ENCODE measurements around the gene AGA. TPM values are rescaled to one million over a fixed set of nuclear protein-coding genes. Genes with fewer than 3 reads are reported as not detected.
A peak's percentile ranks its signal among the peaks of the same experiment; 100 is the strongest.

The AGA gene
- 1 to 10 TPM; 4.2 to 9.6 (median 6.5) TPM for polyA plus RNA-seq (ENCODE audit: insufficient read length in 10 of 10)
- long read RNA-seq, donor 1, partial matches to known transcripts: 0 of 2 reads
- long read RNA-seq, donor 1, other reads (novel, unspliced or antisense): 0 of 2 reads
- long read RNA-seq, donor 2, partial matches to known transcripts: 0 of 1 reads
- long read RNA-seq, donor 2, other reads (novel, unspliced or antisense): 0 of 1 reads
- long read RNA-seq, donor 3: 0 reads
- long read RNA-seq, donor 4: 0 reads
- long read RNA-seq, donor 5, partial matches to known transcripts: 0 of 2 reads
- long read RNA-seq, donor 5, other reads (novel, unspliced or antisense): 0 of 2 reads
- long read RNA-seq, donor 6, partial matches to known transcripts: 0 of 1 reads
- long read RNA-seq, donor 6, other reads (novel, unspliced or antisense): 0 of 1 reads
- long read RNA-seq, donor 7, partial matches to known transcripts: 0 of 2 reads
- long read RNA-seq, donor 7, other reads (novel, unspliced or antisense): 0 of 2 reads
- long read RNA-seq, donor 8, partial matches to known transcripts: 0 of 4 reads
- long read RNA-seq, donor 8, other reads (novel, unspliced or antisense): 0 of 4 reads
- long read RNA-seq, donor 9, partial matches to known transcripts: 0 of 1 reads
- long read RNA-seq, donor 9, other reads (novel, unspliced or antisense): 0 of 1 reads

- peak; percentile 93 to 96 (median 94) for DNase-seq
Measured at GRCh38 chr4:177441803-177442622, at the start of gene AGA. Gene AGA (minus strand): TSS chr4:177442437. CDS start chr4:177442375, 62 bp downstream.

GRCh38 chr4:177492022-177492421, 49.8 kb upstream of the AGA start:
- no peak for DNase-seq

- DNase-seq: no peak
Measured at GRCh38 chr4:177490769-177491168, 48.5 kb upstream of the AGA start.

- DNase-seq: no peak
Measured at GRCh38 chr4:177489471-177490246, 47.4 kb upstream of the AGA start.

- DNase-seq: no peak
Measured at GRCh38 chr4:177487977-177488376, 45.7 kb upstream of the AGA start.

- peak in 1 of 3 donors; percentile 63 for DNase-seq
Measured at GRCh38 chr4:177485528-177485927, 43.3 kb upstream of the AGA start.

- DNase-seq: peak in 1 of 3 donors; percentile 66
Measured at GRCh38 chr4:177484613-177485021, 42.4 kb upstream of the AGA start.

- no peak for DNase-seq
Measured at GRCh38 chr4:177483760-177484159, 41.5 kb upstream of the AGA start.

- no peak for DNase-seq
Measured at GRCh38 chr4:177483271-177483670, 41.0 kb upstream of the AGA start.

- no peak for DNase-seq
Measured at GRCh38 chr4:177482367-177482766, 40.1 kb upstream of the AGA start.

- DNase-seq: peak in 1 of 3 donors; percentile 68
Measured at GRCh38 chr4:177480795-177481194, 38.6 kb upstream of the AGA start.

GRCh38 chr4:177479063-177479462, 36.8 kb upstream of the AGA start:
- no peak for DNase-seq

- no peak for DNase-seq
Measured at GRCh38 chr4:177478496-177478895, 36.3 kb upstream of the AGA start.

GRCh38 chr4:177473991-177474390, 31.8 kb upstream of the AGA start:
- DNase-seq: no peak

GRCh38 chr4:177464026-177464425, 21.8 kb upstream of the AGA start:
- DNase-seq: no peak

GRCh38 chr4:177461606-177462005, 19.4 kb upstream of the AGA start:
- no peak for DNase-seq

GRCh38 chr4:177460460-177460859, 18.2 kb upstream of the AGA start:
- DNase-seq: no peak

- DNase-seq: peak; percentile 22 to 62 (median 61)
Measured at GRCh38 chr4:177455561-177455970, 13.3 kb upstream of the AGA start.

GRCh38 chr4:177453116-177453515, 10.9 kb upstream of the AGA start:
- DNase-seq: no peak

GRCh38 chr4:177451108-177451500, 8.9 kb upstream of the AGA start:
- no peak for DNase-seq

- DNase-seq: no peak
Measured at GRCh38 chr4:177450426-177451107, 8.3 kb upstream of the AGA start.
